ENCODE measurements around the gene TRMO. TPM values are rescaled to one million over a fixed set of nuclear protein-coding genes. Genes with fewer than 3 reads are reported as not detected.
"Not testable (repeated sequence)": the region's sequence is repeated elsewhere in the genome, so short reads cannot be mapped to it uniquely, and the experiment has no call there.

Gene TRMO
- total RNA-seq, 2 experiments from 2014 or later, result 42.8 to 45.8 TPM

- Histone ChIP-seq H3K27ac (ENCODE audit: low read depth in 1 of 2, low read length in 2 of 2) (no peak overlapping the region), H3K36me3 (ENCODE audit: insufficient read depth, low read length) (no peaks in the 10 kb centered on the region), H3K9me3 (ENCODE audit: control insufficient read depth in 1 of 2, insufficient read depth in 1 of 2, low read length in 2 of 2) (no peaks in the 10 kb centered on the region), H3K27me3 (ENCODE audit: control insufficient read depth in 1 of 2, insufficient read depth in 2 of 2, low read length in 2 of 2) (no peaks in the 10 kb centered on the region), H3K4me1 (ENCODE audit: insufficient read depth, low read length) (no peaks in the 10 kb centered on the region), H3K4me3 (ENCODE audit: low read length) (no peak overlapping the region)
- intact Hi-C loops (cut with DNase I, micrococcal nuclease), result no loop called here
- Mint-ChIP-seq H3K9me3 (no peaks in the 10 kb centered on the region), H3K27ac (no peak overlapping the region), H3K4me1 (ENCODE audit: low read depth) (no peaks in the 10 kb centered on the region), H3K4me3 (no peak overlapping the region), H3K36me3 (ENCODE audit: low read depth) (no peaks in the 10 kb centered on the region), H3K27me3 (peaks cover 4% of the 10 kb centered on the region)
- no peak for TF ChIP-seq CTCF (IDR thresholded peaks at IDR 0.05)
- ChIA-PET CTCF (interaction anchor here (1.4 to 1.6 kb wide), 2 partner anchors 21 to 27 kb away, joined by 4 read pairs; partner anchors contain the start of gene ANP32B), POLR2A (interaction anchor here (1.2 to 1.8 kb wide), 4 partner anchors 10 to 58 kb away, joined by 3 to 13 read pairs (median 4); partner anchors contain the start of genes ANP32B and TRMO)
- DNase-seq (no peak), ATAC-seq (ENCODE audit: poor library complexity) (no peak)
These were observed 40.3 kb upstream of the TRMO start for GRCh38 chr9:97962575-97962974.

GRCh38 chr9:97962136-97962535 lies 39.8 kb upstream of the TRMO start:
- no peak for TF ChIP-seq CTCF (IDR thresholded peaks at IDR 0.05)
- Histone ChIP-seq H3K4me1 (ENCODE audit: insufficient read depth, low read length) (no peaks in the 10 kb centered on the region), H3K27ac (ENCODE audit: low read depth in 1 of 2, low read length in 2 of 2) (no peak overlapping the region), H3K27me3 (ENCODE audit: control insufficient read depth in 1 of 2, insufficient read depth in 2 of 2, low read length in 2 of 2) (no peaks in the 10 kb centered on the region), H3K4me3 (ENCODE audit: low read length) (no peak overlapping the region), H3K36me3 (ENCODE audit: insufficient read depth, low read length) (no peaks in the 10 kb centered on the region), H3K9me3 (ENCODE audit: control insufficient read depth in 1 of 2, insufficient read depth in 1 of 2, low read length in 2 of 2) (no peaks in the 10 kb centered on the region)
- Mint-ChIP-seq H3K4me3 (no peak overlapping the region), H3K9me3 (no peaks in the 10 kb centered on the region), H3K4me1 (ENCODE audit: low read depth) (no peaks in the 10 kb centered on the region), H3K27ac (no peak overlapping the region), H3K27me3 (peaks cover 4% of the 10 kb centered on the region), H3K36me3 (ENCODE audit: low read depth) (no peaks in the 10 kb centered on the region)
- DNase-seq (no peak), ATAC-seq (ENCODE audit: poor library complexity) (no peak)
- intact Hi-C loops (cut with DNase I, micrococcal nuclease), result no loop called here
- CTCF ChIA-PET, result interaction anchor here (0.6 to 1.6 kb wide), 2 partner anchors 21 to 202 kb away, joined by 3 to 4 read pairs; partner anchors contain the start of gene ANP32B
- POLR2A ChIA-PET, result interaction anchor here (1.2 to 1.8 kb wide), 4 partner anchors 11 to 58 kb away, joined by 3 to 13 read pairs (median 4); partner anchors contain the start of genes ANP32B and TRMO

DNA sequence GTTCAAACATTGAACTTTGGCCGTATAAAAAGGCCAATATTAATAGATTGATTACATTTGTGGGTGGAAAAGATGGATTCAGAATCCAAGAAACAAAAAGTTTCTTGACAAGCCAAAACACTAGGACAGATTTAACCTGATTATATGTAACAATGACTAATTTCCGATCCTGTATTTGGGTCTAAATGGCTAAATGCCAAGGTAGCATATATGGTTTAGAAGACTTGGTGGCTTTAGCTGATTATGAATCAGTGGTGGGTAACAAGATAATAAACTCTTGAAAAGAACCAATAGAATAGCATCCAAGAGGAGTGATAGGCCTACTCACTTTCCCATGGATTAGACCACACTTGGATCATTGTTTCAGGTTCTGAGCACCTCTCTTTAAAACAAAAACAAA lies 39.1 kb upstream of the TRMO start:
- no peaks in the 10 kb centered on the region for H3K4me1 ChIP-seq (ENCODE audit: insufficient read depth, low read length)
- ChIA-PET POLR2A (interaction anchor here (1.5 to 1.8 kb wide), 3 partner anchors 22 to 57 kb away, joined by 3 to 13 read pairs (median 5); partner anchors contain the start of genes ANP32B and TRMO), CTCF (interaction anchor here (0.6 to 1.6 kb wide), 2 partner anchors 22 to 202 kb away, joined by 3 to 4 read pairs; partner anchors contain the start of gene ANP32B)
- no peaks in the 10 kb centered on the region for H3K9me3 ChIP-seq (ENCODE audit: control insufficient read depth in 1 of 2, insufficient read depth in 1 of 2, low read length in 2 of 2)
- H3K27ac ChIP-seq (ENCODE audit: low read depth in 1 of 2, low read length in 2 of 2), result no peak overlapping the region
- H3K36me3 ChIP-seq (ENCODE audit: insufficient read depth, low read length), result no peaks in the 10 kb centered on the region
- ATAC-seq (ENCODE audit: poor library complexity) (no peak), DNase-seq (no peak)
- H3K4me3 ChIP-seq (ENCODE audit: low read length), result no peak overlapping the region
- no peak overlapping the region for H3K27ac Mint-ChIP-seq
- no peaks in the 10 kb centered on the region for H3K4me1 Mint-ChIP-seq (ENCODE audit: low read depth)
- TF ChIP-seq CTCF (IDR thresholded peaks at IDR 0.05), result no peak
- no peaks in the 10 kb centered on the region for H3K27me3 ChIP-seq (ENCODE audit: control insufficient read depth in 1 of 2, insufficient read depth in 2 of 2, low read length in 2 of 2)
- peaks cover 2% of the 10 kb centered on the region for H3K27me3 Mint-ChIP-seq
- no peaks in the 10 kb centered on the region for H3K9me3 Mint-ChIP-seq
- no peaks in the 10 kb centered on the region for H3K36me3 Mint-ChIP-seq (ENCODE audit: low read depth)
- no peak overlapping the region for H3K4me3 Mint-ChIP-seq
- intact Hi-C loops (cut with DNase I, micrococcal nuclease), result no loop called here

- H3K9me3 ChIP-seq (ENCODE audit: control insufficient read depth in 1 of 2, insufficient read depth in 1 of 2, low read length in 2 of 2); DNase-seq; intact Hi-C loops (cut with DNase I, micrococcal nuclease); H3K27me3 Mint-ChIP-seq; H3K4me1 Mint-ChIP-seq (ENCODE audit: low read depth); H3K36me3 Mint-ChIP-seq (ENCODE audit: low read depth); H3K36me3 ChIP-seq (ENCODE audit: insufficient read depth, low read length); H3K4me1 ChIP-seq (ENCODE audit: insufficient read depth, low read length); H3K4me3 ChIP-seq (ENCODE audit: low read length); ATAC-seq (ENCODE audit: poor library complexity); H3K4me3 Mint-ChIP-seq; H3K9me3 Mint-ChIP-seq; H3K27ac Mint-ChIP-seq; H3K27me3 ChIP-seq (ENCODE audit: control insufficient read depth in 1 of 2, insufficient read depth in 2 of 2, low read length in 2 of 2); H3K27ac ChIP-seq (ENCODE audit: low read depth in 1 of 2, low read length in 2 of 2): not testable (repeated sequence)
- ChIA-PET CTCF (interaction anchor here (0.9 to 1.6 kb wide), 2 partner anchors 22 kb away, joined by 3 to 4 read pairs; partner anchors contain the start of gene ANP32B), POLR2A (interaction anchor here (0.6 to 1.8 kb wide), 3 partner anchors 20 to 38 kb away, joined by 3 to 7 read pairs (median 4); partner anchors contain the start of gene TRMO)
These were observed 38.5 kb upstream of the TRMO start for GRCh38 chr9:97960678-97961328.
